C4-2B (cell line): Measurements from ENCODE around the gene CDT1.

Experiments
- ZFX ChIP-seq: fragments of 450-650 bp; IDR thresholded peaks from 2 replicates; pipeline ENCODE4 v1.6.1; 2017
- TF ChIP-seq, protein P1 (sequence below): fragments of 450-650 bp; conservative IDR thresholded peaks from 2 replicates; pipeline ENCODE4 v1.5.1; 2017; ENCODE audit warnings: mild to moderate bottlenecking

DNA sequence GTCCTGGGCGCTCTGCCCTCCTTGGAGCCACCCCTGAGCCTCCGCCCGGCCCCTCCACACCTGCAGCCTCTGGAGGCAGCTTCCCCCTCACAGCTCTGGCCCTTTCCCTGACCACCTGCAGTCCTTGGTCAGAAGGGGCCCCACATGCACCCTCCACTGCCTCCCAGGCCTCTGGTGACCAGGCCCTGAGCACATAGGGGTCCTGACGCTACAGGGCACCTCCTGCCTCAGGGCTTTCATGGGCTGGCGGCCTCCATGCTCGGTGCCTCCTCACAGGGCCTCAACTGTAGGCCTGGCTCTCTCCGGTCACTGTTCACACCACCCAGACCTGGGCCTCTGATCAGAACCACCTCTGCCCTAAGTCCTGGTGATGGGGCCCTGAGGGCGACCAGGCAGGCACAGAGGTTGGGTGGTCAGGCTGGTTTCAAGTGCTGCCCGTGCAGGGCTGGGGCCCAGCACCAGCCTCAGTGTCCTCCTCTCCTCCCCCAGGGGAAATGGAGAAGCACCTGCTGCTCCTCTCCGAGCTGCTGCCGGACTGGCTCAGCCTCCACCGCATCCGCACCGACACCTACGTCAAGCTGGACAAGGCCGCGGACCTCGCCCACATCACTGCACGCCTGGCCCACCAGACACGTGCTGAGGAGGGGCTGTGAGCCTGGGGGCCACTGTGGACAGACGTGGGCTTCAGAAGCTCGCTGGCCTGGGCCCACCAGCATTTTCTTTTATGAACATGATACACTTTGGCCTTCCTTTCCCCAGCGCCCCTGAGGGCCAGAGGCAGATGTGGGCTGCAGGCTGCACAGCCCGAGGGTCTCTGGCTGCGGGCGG, 4.3 kb downstream of the CDT1 start:
- TF ChIP-seq, protein P1, sequence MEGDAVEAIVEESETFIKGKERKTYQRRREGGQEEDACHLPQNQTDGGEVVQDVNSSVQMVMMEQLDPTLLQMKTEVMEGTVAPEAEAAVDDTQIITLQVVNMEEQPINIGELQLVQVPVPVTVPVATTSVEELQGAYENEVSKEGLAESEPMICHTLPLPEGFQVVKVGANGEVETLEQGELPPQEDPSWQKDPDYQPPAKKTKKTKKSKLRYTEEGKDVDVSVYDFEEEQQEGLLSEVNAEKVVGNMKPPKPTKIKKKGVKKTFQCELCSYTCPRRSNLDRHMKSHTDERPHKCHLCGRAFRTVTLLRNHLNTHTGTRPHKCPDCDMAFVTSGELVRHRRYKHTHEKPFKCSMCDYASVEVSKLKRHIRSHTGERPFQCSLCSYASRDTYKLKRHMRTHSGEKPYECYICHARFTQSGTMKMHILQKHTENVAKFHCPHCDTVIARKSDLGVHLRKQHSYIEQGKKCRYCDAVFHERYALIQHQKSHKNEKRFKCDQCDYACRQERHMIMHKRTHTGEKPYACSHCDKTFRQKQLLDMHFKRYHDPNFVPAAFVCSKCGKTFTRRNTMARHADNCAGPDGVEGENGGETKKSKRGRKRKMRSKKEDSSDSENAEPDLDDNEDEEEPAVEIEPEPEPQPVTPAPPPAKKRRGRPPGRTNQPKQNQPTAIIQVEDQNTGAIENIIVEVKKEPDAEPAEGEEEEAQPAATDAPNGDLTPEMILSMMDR, result no peak
- TF ChIP-seq ZFX, result no peak
